AML-193 (cell line): ENCODE data around the gene CAP1.
A peak's percentile ranks its signal among the peaks of the same experiment; 100 is the strongest.
"Not testable (repeated sequence)": the region's sequence is repeated elsewhere in the genome, so short reads cannot be mapped to it uniquely, and the experiment has no call there.

Source experiments
- DNase-seq, 2 experiments: peaks; one replicate each; lab custom pipeline; 2025; lab: John Stamatoyannopoulos, UW

CAP1 gene

GRCh38 chr1:40040511-40041465 is at the start of gene CAP1:
TSS of gene CAP1 (plus strand) at chr1:40040729. CDS start at chr1:40059347, 18,618 bp downstream.
- DNase-seq, result peak; percentile 88 to 95

GRCh38 chr1:39992234-39992633 is 48.3 kb upstream of the CAP1 start:
- peak in 1 of 2 experiments; percentile 17 for DNase-seq

DNA sequence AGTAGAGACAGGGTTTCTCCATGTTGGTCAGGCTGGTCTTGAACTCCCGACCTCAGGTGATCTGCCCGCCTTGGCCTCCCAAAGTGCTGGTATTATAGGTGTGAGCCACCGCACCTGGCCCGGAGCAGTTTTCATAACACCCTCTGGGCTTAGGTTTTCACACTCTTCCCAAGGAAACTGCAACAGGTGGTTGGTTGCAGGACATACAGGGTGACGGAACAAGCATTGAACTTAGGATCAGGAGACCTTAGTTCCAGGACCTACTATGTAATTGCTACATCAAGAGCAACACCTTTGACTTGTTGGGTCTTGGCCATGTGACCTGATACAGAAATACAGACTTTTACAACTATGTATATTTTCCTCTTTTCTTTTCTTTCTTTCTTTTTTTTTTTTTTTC is 47.6 kb upstream of the CAP1 start:
- no peak for DNase-seq

DNA sequence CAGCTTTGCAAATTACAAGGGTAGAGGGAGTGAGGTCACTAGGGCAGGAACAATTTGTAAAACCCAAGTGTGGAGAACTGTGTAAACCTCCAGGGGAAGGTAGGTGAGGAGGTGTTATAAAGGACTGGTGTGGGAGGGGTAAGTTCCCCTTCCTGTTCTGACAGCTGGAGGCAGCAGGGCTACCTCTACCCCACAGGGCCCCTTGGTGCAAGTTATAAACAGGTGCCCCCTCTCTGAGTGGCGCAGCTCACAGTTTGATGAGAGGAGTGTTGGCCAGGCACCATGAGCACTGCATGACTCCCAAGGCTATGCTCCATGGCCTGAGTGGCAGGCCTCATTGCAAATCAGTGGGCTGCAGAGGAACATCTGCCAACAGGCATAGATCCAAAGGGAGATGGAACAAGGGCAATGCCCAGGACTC is 44.5 kb upstream of the CAP1 start:
- no peak for DNase-seq

GRCh38 chr1:39996396-39997004 is 44.0 kb upstream of the CAP1 start:
- DNase-seq, result no peak

GRCh38 chr1:40001456-40001855 is 39.1 kb upstream of the CAP1 start:
- DNase-seq, result no peak

DNA sequence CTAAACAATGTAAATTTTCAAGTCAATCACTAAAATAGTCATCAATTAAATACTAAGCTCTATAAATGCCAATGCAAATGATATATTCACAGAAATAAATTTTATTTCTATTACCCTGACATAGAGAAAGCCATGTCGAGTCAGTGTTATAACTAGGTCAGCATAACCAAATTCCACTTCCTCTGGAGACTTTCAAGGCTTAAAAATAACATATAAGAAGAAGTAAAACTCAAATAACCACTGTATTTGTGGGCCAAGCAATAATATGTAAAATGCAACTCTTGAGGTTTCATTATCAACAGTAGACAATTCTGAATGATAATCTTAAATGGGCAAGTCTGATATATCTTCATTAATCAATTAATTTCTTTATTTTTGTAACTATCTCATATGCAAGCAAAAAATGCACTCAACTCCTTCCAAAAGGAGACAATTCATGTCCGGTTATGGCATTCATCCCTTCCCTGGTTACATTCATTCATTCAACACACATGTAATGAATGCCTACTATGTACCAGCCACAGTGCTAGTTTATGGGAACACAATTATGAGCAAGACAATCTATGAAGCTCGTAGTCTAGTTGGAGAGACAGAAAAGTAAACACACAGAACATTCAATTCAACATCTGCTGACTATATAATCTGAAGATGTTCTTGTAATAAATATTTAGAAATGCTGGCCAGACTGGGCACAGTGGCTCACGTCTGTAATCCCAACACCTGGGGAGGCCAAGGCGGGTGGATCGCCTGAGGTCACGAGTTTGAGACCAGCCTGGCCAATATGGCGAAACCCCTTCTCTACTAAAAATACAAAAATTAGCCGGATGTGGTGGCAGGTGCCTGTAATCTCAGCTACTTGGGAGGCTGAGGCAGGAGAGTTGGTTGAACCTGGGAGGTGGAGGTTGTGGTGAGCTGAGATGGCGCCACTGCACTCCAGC is 37.1 kb upstream of the CAP1 start:
- DNase-seq, result no peak

DNA sequence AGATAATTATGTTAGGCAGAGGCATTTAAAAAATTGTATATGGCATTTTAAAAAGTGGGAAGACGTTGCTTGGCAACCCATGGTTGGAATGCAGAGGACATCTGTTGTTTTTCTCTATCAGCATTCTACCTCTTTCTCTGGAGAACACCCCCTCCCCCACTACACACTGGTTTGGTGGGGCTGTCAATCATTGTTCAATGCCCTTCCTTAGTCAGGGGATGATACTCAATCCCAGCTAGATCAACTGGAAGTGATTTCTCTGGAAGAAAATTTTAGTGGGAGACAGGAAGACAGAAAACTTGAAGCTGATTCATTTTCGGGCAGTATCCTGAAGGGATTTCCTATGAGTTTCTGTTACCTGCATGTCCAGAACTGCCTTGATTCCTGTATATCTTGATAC is 35.7 kb upstream of the CAP1 start:
- DNase-seq, result no peak

DNA sequence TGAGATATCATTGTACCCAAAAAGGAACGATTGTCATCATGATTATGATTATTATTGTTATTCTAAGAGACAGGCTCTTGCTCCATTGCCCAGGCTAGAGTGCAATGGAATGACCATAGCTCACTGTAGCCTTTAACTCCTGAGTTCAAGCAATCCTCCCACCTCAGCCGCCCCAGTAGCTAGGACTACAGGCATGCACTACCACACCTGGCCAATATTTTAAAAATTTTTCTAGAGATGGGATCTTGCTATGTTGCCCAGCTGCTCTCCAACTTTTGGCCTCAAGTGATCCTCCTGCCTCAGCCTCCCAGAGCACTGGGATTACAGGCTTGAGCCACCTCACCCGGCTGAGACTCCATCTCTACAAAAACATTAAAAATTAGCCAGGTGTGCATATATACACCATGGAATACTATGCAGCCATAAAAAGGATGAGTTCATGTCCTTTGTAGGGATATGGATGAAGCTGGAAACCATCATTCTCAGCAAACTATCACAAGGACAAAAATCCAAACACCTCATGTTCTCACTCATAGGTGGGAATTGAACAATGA is 33.0 kb upstream of the CAP1 start:
- not testable (repeated sequence) for DNase-seq

DNA sequence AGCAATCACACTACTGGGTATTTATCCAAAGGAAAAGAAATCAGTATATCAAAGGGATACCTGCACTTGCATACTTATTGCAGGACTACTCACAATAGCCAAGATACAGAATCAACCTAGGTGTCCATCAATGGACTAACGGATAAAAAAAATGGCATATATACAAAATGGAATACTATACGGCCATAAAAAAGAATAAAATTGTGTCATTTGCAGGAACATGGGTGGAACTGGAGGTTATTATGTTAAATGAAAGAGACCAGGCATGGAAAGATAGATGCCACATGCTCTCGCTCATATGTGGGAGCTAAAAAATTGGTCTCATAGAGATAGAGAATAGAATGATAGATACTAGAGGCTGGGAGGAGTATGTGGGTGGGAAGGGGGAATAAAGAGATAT is 29.3 kb upstream of the CAP1 start:
- no peak for DNase-seq

GRCh38 chr1:40014253-40014706 is 26.2 kb upstream of the CAP1 start:
- peak in 1 of 2 experiments; percentile 46 for DNase-seq

- DNase-seq, result no peak
Measured at GRCh38 chr1:40014812-40015594, 25.5 kb upstream of the CAP1 start.

DNA sequence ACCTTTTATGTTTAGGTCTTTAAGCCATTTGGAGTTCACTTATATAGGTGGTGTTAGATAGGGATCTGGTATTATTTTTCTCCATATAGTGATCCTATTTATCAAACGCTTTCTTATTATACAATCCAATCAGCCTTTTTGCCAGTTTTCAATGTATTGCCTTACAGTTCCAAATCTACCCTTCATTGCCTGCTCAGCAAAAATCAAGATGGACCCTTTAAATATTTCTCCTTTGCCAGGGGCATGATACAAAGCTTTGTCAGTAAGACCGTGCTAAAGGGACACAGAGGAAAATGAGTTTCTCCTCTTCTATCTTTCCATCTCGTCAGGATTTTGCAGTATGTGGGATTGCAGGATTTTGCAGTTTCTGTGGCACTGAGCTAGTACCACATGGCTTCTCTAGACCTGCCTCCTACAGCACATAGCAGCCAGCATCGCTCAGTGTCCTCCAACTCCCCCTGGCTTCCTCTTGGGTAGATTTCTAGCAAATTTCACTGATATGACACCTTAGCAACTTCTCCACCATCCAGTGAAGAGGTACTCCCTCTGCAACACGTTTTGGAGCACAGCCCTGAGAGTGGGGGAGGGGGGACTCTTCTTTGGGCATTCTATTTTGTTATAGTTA is 22.5 kb upstream of the CAP1 start:
- DNase-seq, result no peak

- DNase-seq, result no peak
Measured at GRCh38 chr1:40020447-40021085, 20.0 kb upstream of the CAP1 start.

DNA sequence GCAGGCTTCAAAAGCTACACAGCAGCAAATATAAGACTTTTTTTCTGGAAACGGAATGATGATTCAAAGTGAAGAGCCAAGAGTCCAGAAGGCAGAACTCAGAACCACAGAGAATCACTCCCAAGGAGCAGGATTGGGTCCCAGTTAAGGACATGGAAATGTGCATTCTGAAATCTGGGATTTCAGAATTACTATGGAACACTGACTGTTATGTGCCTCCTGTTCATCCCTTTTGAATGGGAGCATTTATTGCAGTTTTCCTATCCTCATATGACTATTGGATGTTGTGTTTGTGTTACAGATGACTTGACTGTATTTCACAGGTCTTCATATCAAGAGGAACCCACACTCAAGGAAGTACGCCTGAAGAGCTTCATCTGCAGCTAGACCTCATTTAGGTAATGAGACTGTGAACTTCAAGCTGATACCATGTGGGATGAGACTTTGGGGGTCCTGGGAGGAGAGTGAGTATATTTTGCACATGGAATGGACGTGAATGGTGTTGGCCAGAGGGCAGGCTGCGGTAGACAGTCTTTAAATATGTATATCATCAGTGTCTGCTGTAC is 17.1 kb upstream of the CAP1 start:
- DNase-seq, result no peak

DNA sequence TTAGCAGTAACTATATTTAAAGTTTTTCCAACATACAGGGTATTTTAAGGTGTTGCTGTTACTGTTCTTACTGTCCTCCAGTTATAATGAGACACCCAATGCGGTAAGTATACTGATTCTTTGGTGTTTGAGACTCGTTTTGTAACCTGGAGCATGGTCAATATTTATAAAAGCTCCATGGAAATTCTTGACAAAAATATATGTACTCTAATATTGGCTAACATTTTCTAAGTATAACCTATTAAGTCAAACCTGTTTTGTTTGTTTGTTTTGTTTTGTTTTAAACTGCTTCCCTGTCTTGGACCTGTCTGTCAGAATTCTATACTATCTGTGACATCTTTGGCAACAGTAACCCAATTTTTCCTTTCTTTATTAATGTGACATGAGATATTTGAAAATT is 15.9 kb upstream of the CAP1 start:
- no peak for DNase-seq

GRCh38 chr1:40027647-40028046 is 12.9 kb upstream of the CAP1 start:
- no peak for DNase-seq

DNA sequence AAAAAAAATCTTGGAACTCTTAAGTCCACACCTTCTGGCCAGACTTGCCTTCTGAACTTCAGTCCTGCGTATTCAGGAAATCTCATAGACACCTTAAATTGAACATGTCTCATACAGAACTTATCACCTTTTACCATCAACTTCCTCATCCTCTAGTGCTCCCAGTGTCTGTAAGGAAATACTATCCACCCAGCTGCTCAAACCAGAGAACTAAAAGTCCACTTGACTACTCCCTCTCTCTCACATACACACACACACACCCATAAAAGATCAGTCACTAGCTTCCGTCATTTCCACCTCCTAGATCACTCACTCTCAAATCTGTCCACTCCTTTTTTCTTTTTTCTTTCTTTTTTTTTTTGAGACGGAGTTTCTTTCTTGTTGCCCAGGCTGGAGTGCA is 10.9 kb upstream of the CAP1 start:
- DNase-seq, result peak in 1 of 2 experiments; percentile 8

GRCh38 chr1:40030528-40031135 is 9.9 kb upstream of the CAP1 start:
- no peak for DNase-seq
